Amniotic epithelial cell (primary cell): Measurements from ENCODE around the gene VBP1.
"Not testable (repeated sequence)": the region's sequence is repeated elsewhere in the genome, so short reads cannot be mapped to it uniquely, and the experiment has no call there.

Experiments used
- DNase-seq: peaks from one replicate; pipeline ENCODE4 v3.0.0-alpha.2; 2010; ENCODE audit warnings: low read depth

VBP1 gene

GRCh38 chrX:155216179-155216939 is at the start of gene VBP1:
Gene VBP1 (plus strand): TSS chrX:155216460. CDS start chrX:155216483, 23 bp downstream.
- DNase-seq = peak; percentile 95

GRCh38 chrX:155169881-155170280 is 46.4 kb upstream of the VBP1 start:
- DNase-seq = no peak

GRCh38 chrX:155179346-155179997 is 36.8 kb upstream of the VBP1 start:
- DNase-seq = peak; percentile 0

- no peak for DNase-seq
These were observed 27.5 kb upstream of the VBP1 start for GRCh38 chrX:155188786-155189185.

GRCh38 chrX:155211208-155211607 is 5.1 kb upstream of the VBP1 start:
- no peak for DNase-seq

GRCh38 chrX:155213731-155214130 is 2.5 kb upstream of the VBP1 start:
- no peak for DNase-seq

- DNase-seq = peak; percentile 1
These were observed 649 bp upstream of the VBP1 start for GRCh38 chrX:155215443-155216178.

- no peak for DNase-seq
These were observed 730 bp downstream of the VBP1 start for GRCh38 chrX:155216940-155217440.

- no peak for DNase-seq
These were observed 2.5 kb downstream of the VBP1 start for GRCh38 chrX:155218777-155219176.

- no peak for DNase-seq
These were observed 5.1 kb downstream of the VBP1 start for GRCh38 chrX:155221351-155221750.

GRCh38 chrX:155223746-155224145 is 7.5 kb downstream of the VBP1 start:
- DNase-seq = not testable (repeated sequence)

- DNase-seq = no peak
These were observed 9.5 kb downstream of the VBP1 start for GRCh38 chrX:155225774-155226173.

GRCh38 chrX:155231163-155231562 is 14.9 kb downstream of the VBP1 start:
- DNase-seq = no peak

- no peak for DNase-seq
These were observed 19.6 kb downstream of the VBP1 start for GRCh38 chrX:155235891-155236290.

- no peak for DNase-seq
These were observed 21.5 kb downstream of the VBP1 start for GRCh38 chrX:155237719-155238118.

- no peak for DNase-seq
These were observed 26.0 kb downstream of the VBP1 start for GRCh38 chrX:155242300-155242699.

GRCh38 chrX:155246748-155247147 is 30.5 kb downstream of the VBP1 start:
- no peak for DNase-seq

GRCh38 chrX:155247497-155247896 is 31.2 kb downstream of the VBP1 start:
- DNase-seq = no peak

GRCh38 chrX:155251391-155251790 is 35.1 kb downstream of the VBP1 start:
- no peak for DNase-seq

- no peak for DNase-seq
These were observed 43.5 kb downstream of the VBP1 start for GRCh38 chrX:155259752-155260151.

- no peak for DNase-seq
These were observed 46.9 kb downstream of the VBP1 start for GRCh38 chrX:155262970-155263754.
